Activated CD8-positive, alpha-beta T cell treated with anti-CD3 and anti-CD28 coated beads for 36 hours (primary cell): ENCODE data around the gene E4F1. TPM values are rescaled to one million over a fixed set of nuclear protein-coding genes. Genes with fewer than 3 reads are reported as not detected.

Experiments
- ATAC-seq: fragments of 200-7000 bp; cut with Tn5 transposase; one replicate; pipeline ENCODE4 v1.10.0; 2021; ENCODE audit warnings: mild to moderate bottlenecking, moderate library complexity
- CTCF ChIA-PET: fragments of 350-600 bp; sonication (Branson Sonifier 250); formaldehyde crosslinking; loops from one replicate; lab custom pipeline; 2021; ENCODE audit warnings: antibody characterized with exemption; lab: Charles Lee
- POLR2A ChIA-PET: fragments of 350-600 bp; sonication (Branson Sonifier 250); formaldehyde crosslinking; loops from one replicate; lab custom pipeline; 2021; ENCODE audit warnings: antibody characterized with exemption; lab: Charles Lee
- DNase-seq: peaks from one replicate; pipeline ENCODE4 v3.0.0-alpha.2; 2020
- H3K27ac Mint-ChIP-seq: one replicate; pipeline ENCODE4 v1.8.0; 2021; ENCODE audit warnings: mild to moderate bottlenecking, mixed read lengths
- H3K27me3 Mint-ChIP-seq: one replicate; pipeline ENCODE4 v1.8.0; 2021; ENCODE audit warnings: mixed read lengths
- H3K36me3 Mint-ChIP-seq: one replicate; pipeline ENCODE4 v1.8.0; 2021; ENCODE audit warnings: low read depth, mixed read lengths
- H3K4me1 Mint-ChIP-seq: one replicate; pipeline ENCODE4 v1.8.0; 2021; ENCODE audit warnings: low read depth, mixed read lengths
- H3K4me3 Mint-ChIP-seq: one replicate; pipeline ENCODE4 v1.8.0; 2021; ENCODE audit warnings: mild to moderate bottlenecking, moderate library complexity, mixed read lengths
- H3K9me3 Mint-ChIP-seq: one replicate; pipeline ENCODE4 v1.8.0; 2021; ENCODE audit warnings: mixed read lengths
- CTCF ChIP-seq: fragments of 200-600 bp; IDR thresholded peaks from one replicate; pipeline ENCODE4 v1.8.0; 2022; ENCODE audit warnings: antibody characterized with exemption, mild to moderate bottlenecking
- intact Hi-C: fragments of 100-400 bp; cut with micrococcal nuclease; formaldehyde crosslinking; loops from one replicate; pipeline ENCODE4 v1.10.0; 2022
- total RNA-seq, 2 experiments: library from RNA; stranded (reverse); gene quantifications; one replicate each; pipeline ENCODE4 v1.2.3, GENCODE V29; 2021

The E4F1 gene
- total RNA-seq, 2 experiments from 2014 or later: 19.4 to 21.1 TPM

GRCh38 chr16:2271848-2272461, 48.6 kb downstream of the E4F1 start:
- Mint-ChIP-seq H3K4me1 (peaks cover 11% of the 10 kb centered on the region), H3K27ac (no peak overlapping the region), H3K4me3 (no peak overlapping the region), H3K36me3 (peaks cover 8% of the 10 kb centered on the region), H3K9me3 (no peaks in the 10 kb centered on the region), H3K27me3 (no peaks in the 10 kb centered on the region)
- ChIA-PET POLR2A (interaction anchor here (0.9 to 2.3 kb wide), 3 partner anchors 11 to 117 kb away, joined by 3 to 7 read pairs (median 6); partner anchors contain the start of genes BRICD5 and TRAF7), CTCF (interaction anchor here (0.9 kb wide), 1 partner anchor 20 kb away, joined by 3 read pairs; the partner anchor contains the start of gene ECI1)
- no peak for DNase-seq
- intact Hi-C loops: no loop called here
- TF ChIP-seq CTCF: no peak
- ATAC-seq: no peak

- CTCF ChIA-PET: no interaction called here
- no peaks in the 10 kb centered on the region for H3K27me3 Mint-ChIP-seq
- TF ChIP-seq CTCF: no peak
- no peaks in the 10 kb centered on the region for H3K36me3 Mint-ChIP-seq
- ATAC-seq: no peak
- POLR2A ChIA-PET: no interaction called here
- intact Hi-C loops: no loop called here
- H3K4me1 Mint-ChIP-seq: peaks cover 11% of the 10 kb centered on the region
- no peaks in the 10 kb centered on the region for H3K9me3 Mint-ChIP-seq
- no peak overlapping the region for H3K4me3 Mint-ChIP-seq
- no peak for DNase-seq
- H3K27ac Mint-ChIP-seq: no peak overlapping the region
Observed at GRCh38 chr16:2273484-2273883, 50.1 kb downstream of the E4F1 start.

GRCh38 chr16:2273931-2274330, 50.5 kb downstream of the E4F1 start:
- DNase-seq (no peak), ATAC-seq (no peak)
- ChIA-PET POLR2A (no interaction called here), CTCF (no interaction called here)
- Mint-ChIP-seq H3K4me3 (no peak overlapping the region), H3K27ac (no peak overlapping the region), H3K9me3 (no peaks in the 10 kb centered on the region), H3K36me3 (no peaks in the 10 kb centered on the region), H3K4me1 (peaks cover 9% of the 10 kb centered on the region), H3K27me3 (no peaks in the 10 kb centered on the region)
- intact Hi-C loops: no loop called here
- TF ChIP-seq CTCF: no peak

- intact Hi-C loops: no loop called here
- ChIA-PET POLR2A (interaction anchor here (1.0 to 1.3 kb wide), 3 partner anchors 18 to 221 kb away, joined by 3 to 5 read pairs (median 3); no protein-coding TSS in a partner anchor), CTCF (no interaction called here)
- H3K4me1 Mint-ChIP-seq: no peaks in the 10 kb centered on the region
- no peaks in the 10 kb centered on the region for H3K9me3 Mint-ChIP-seq
- no peak for TF ChIP-seq CTCF
- no peak for ATAC-seq
- H3K27me3 Mint-ChIP-seq: no peaks in the 10 kb centered on the region
- H3K36me3 Mint-ChIP-seq: no peaks in the 10 kb centered on the region
- no peak overlapping the region for H3K27ac Mint-ChIP-seq
- H3K4me3 Mint-ChIP-seq: no peak overlapping the region
- DNase-seq: no peak
Observed at GRCh38 chr16:2275476-2276367, 52.3 kb downstream of the E4F1 start.
